Measurements from ENCODE around the gene SS18L1.

GRCh38 chr20:62123450-62124118, 20.0 kb upstream of the SS18L1 start:
- TF ChIP-seq CTCF (IDR thresholded peaks at IDR 0.05) (no peak), POLR2A (IDR thresholded peaks at IDR 0.05) (no peak)
